Measurements from ENCODE around the gene MRPS16. TPM values are rescaled to one million over a fixed set of nuclear protein-coding genes. Genes with fewer than 3 reads are reported as not detected.

Gene MRPS16
- total RNA-seq, 2 donors from 2014 or later = 78.8 to 82.1 TPM

GRCh38 chr10:73206385-73206784 lies 46.1 kb downstream of the MRPS16 start:
- intact Hi-C loops (cut with DNase I) = no loop called here
- ATAC-seq (no peak), DNase-seq (no peak)

- DNase-seq (no peak), ATAC-seq (no peak)
- intact Hi-C loops (cut with DNase I) = no loop called here
These were observed 46.6 kb downstream of the MRPS16 start for GRCh38 chr10:73205890-73206289.

DNA sequence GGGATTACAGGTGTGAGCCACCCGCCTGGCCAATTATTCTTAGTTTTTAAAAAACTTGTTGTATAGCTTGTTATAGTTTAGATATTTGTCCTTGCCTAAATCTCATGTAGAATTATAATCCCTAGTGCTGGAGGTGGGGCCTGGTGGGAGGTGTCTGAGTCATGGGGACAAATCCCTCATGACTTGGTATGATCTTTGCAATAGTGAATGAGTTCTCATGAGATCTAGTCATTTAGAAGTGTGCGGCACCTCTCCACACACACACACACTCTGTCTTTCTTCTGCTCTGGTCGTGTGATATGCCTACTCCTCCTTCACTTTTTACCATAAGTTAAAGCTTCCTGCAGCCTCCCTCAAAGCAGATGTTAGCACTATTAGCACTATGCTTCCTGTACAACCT lies 47.4 kb downstream of the MRPS16 start:
- intact Hi-C loops (cut with DNase I) = no loop called here
- DNase-seq = no peak
- no peak for ATAC-seq

Other genes starting within 250 kb of the MRPS16 start
- gene P4HA1, start 155.8 kb downstream of the MRPS16 start, total RNA-seq = 10 to 100 TPM; 41.0 to 51.0 TPM
- gene NUDT13, start 142.2 kb downstream of the MRPS16 start, total RNA-seq = 1 to 10 TPM; 1.6 to 2.7 TPM
- 10 to 100 TPM; 17.3 to 18.2 TPM for gene ECD, start 84.6 kb downstream of the MRPS16 start, total RNA-seq
- gene FAM149B1, start 84.5 kb downstream of the MRPS16 start, total RNA-seq = 10 to 100 TPM; 13.6 to 15.3 TPM
- 10 to 100 TPM in 1 of 2 donors, 1 to 10 TPM in 1; 8.8 to 11.5 TPM for gene DNAJC9, start 5.4 kb downstream of the MRPS16 start, total RNA-seq
- 1 to 10 TPM; 1.5 to 1.7 TPM for gene CFAP70, start 106.2 kb upstream of the MRPS16 start, total RNA-seq
- gene ANXA7, start 161.4 kb upstream of the MRPS16 start, total RNA-seq = 100 to 1,000 TPM in 1 of 2 donors, 10 to 100 TPM in 1; 97.0 to 116 TPM
- gene MSS51, start 180.9 kb upstream of the MRPS16 start, total RNA-seq = 1 to 10 TPM; 1.2 to 2.3 TPM
- gene PPP3CB, start 243.4 kb upstream of the MRPS16 start, total RNA-seq = 10 to 100 TPM; 44.0 to 45.7 TPM

All from left cardiac atrium (tissue), 4 donors.